Measurements from ENCODE around the gene KIAA1328. TPM values are rescaled to one million over a fixed set of nuclear protein-coding genes. Genes with fewer than 3 reads are reported as not detected.

KIAA1328 gene
- total RNA-seq, 3 donors from 2014 or later = 17.4 to 36.1 (median 25.6) TPM

DNA sequence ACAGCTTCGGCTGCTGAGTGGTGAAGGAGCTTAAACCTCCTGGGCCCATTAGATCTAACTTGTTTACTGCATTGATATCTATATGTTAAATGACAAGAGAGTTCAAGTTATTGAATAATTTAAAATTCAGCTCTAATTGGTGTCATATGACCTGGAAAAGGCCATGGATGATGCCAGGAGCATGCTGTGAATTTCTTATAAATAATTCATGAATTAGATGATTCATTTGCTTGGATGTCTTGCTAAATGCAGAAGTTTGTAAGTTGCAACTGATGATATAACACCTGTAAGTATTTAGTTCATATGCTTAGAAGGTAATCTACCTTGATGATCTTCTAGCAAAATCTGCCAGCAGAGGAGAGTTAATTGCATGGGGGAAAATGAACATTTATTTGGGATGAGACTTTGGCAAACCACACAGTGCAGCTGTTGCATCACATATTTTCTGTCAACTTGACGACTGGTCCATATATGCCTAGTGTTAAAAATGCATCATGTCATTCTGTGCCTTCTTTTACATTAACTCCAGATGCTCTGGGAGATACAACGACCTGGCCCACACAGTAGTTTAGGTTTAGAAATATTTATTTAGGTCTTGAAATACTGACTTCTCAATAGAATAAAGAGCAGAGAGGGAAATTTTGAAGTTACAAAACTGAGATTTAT is 226.3 kb downstream of the KIAA1328 start:
- H3K4me3 ChIP-seq = no peak overlapping the region
- no peak for TF ChIP-seq POLR2A (IDR thresholded peaks at IDR 0.05)
- intact Hi-C loops (cut with DNase I; ENCODE audit: low total_unique reads) = loop anchor here (10.0 kb wide), 1 partner anchor 50 kb away; no protein-coding TSS in a partner anchor
- H3K4me1 ChIP-seq = no peaks in the 10 kb centered on the region
- H3K36me3 ChIP-seq = no peaks in the 10 kb centered on the region
- no peak for DNase-seq (ENCODE audit: low spot score in 2 of 2)
- H3K27ac ChIP-seq = no peak overlapping the region
- no peaks in the 10 kb centered on the region for H3K27me3 ChIP-seq
- no peaks in the 10 kb centered on the region for H3K9me3 ChIP-seq

DNA sequence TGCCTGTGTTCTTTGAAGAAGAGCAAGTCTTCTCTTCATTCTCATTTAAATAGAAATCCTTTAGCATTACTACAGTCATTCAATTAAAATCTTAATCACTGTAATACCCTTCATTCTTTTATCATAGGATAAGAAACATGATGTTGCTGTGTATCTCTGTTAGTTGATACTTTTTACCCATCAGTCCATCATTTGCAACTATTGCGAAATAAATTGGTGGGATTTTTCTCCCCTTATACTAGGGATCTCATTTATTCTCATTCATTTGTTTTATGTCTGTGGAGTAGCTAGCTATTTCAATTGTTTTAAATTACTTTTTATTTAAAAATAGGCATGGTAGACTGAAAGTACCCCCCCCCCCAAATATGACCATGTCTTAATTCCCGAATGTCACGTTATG is 235.3 kb downstream of the KIAA1328 start:
- intact Hi-C loops (cut with DNase I; ENCODE audit: low total_unique reads) = no loop called here
- Histone ChIP-seq H3K4me1 (no peaks in the 10 kb centered on the region), H3K36me3 (no peaks in the 10 kb centered on the region), H3K9me3 (no peaks in the 10 kb centered on the region), H3K4me3 (no peak overlapping the region), H3K27ac (no peak overlapping the region), H3K27me3 (no peaks in the 10 kb centered on the region)
- DNase-seq (ENCODE audit: low spot score in 2 of 2) = no peak
- TF ChIP-seq POLR2A (IDR thresholded peaks at IDR 0.05) = no peak
- TF ChIP-seq, protein P1, sequence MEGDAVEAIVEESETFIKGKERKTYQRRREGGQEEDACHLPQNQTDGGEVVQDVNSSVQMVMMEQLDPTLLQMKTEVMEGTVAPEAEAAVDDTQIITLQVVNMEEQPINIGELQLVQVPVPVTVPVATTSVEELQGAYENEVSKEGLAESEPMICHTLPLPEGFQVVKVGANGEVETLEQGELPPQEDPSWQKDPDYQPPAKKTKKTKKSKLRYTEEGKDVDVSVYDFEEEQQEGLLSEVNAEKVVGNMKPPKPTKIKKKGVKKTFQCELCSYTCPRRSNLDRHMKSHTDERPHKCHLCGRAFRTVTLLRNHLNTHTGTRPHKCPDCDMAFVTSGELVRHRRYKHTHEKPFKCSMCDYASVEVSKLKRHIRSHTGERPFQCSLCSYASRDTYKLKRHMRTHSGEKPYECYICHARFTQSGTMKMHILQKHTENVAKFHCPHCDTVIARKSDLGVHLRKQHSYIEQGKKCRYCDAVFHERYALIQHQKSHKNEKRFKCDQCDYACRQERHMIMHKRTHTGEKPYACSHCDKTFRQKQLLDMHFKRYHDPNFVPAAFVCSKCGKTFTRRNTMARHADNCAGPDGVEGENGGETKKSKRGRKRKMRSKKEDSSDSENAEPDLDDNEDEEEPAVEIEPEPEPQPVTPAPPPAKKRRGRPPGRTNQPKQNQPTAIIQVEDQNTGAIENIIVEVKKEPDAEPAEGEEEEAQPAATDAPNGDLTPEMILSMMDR (IDR thresholded peaks at IDR 0.05) = no peak
- TF ChIP-seq POLR2AphosphoS5 (IDR thresholded peaks at IDR 0.05) = no peak

DNA sequence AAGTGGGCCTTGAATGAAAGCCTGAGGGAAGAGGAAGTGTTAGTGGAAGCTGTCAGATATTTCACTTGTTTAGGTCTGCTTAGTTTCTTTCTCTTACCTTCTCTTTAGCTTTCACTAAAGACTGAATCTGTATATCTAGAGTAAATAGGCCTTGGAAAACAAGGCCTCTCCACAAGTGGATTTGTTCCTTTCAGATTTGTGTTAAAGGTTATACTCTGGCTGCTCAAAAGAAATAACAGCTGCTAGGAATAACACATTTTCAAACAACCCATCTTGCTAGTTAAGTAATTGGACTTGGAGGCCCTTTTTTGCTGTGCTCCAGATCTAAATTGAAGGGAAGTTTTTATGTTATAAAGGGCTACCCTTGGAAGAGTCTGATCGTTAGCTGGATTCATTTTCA is 236.3 kb downstream of the KIAA1328 start:
- no peak overlapping the region for H3K27ac ChIP-seq
- H3K36me3 ChIP-seq = no peaks in the 10 kb centered on the region
- no peak overlapping the region for H3K4me3 ChIP-seq
- H3K27me3 ChIP-seq = no peaks in the 10 kb centered on the region
- DNase-seq (ENCODE audit: low spot score in 2 of 2) = no peak
- TF ChIP-seq POLR2A (IDR thresholded peaks at IDR 0.05) = no peak
- TF ChIP-seq, protein P1 (IDR thresholded peaks at IDR 0.05) = no peak
- no peak for TF ChIP-seq POLR2AphosphoS5 (IDR thresholded peaks at IDR 0.05)
- no peaks in the 10 kb centered on the region for H3K9me3 ChIP-seq
- intact Hi-C loops (cut with DNase I; ENCODE audit: low total_unique reads) = no loop called here
- no peaks in the 10 kb centered on the region for H3K4me1 ChIP-seq

DNA sequence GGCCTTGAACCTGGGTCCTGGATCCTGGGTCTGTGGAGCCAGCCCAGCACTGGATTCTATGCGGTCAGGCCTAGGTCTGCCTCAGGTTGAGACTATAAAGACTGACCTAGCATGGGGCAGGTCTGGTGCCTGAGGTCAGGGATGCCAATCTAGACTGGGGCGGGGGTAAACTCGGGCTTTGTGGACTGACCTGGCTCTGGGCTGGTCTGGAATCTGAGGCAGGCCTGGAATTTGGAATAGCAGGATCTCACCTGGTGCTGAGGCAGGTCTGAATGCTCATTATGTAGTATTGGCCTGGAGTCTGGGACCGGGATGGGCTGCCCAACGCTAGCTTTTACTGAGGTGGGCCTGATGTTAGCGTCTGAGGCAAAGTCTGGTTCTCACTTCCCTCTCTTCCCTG is 256.0 kb downstream of the KIAA1328 start:
- Histone ChIP-seq H3K4me1 (no peaks in the 10 kb centered on the region), H3K27ac (no peak overlapping the region), H3K4me3 (no peak overlapping the region), H3K27me3 (no peaks in the 10 kb centered on the region), H3K36me3 (no peaks in the 10 kb centered on the region), H3K9me3 (peaks cover 0 to 6% of the 10 kb centered on the region in 2 donors)
- TF ChIP-seq POLR2AphosphoS5 (IDR thresholded peaks at IDR 0.05) (no peak), POLR2A (IDR thresholded peaks at IDR 0.05) (no peak)
- TF ChIP-seq, protein P1 (IDR thresholded peaks at IDR 0.05) = no peak
- DNase-seq (ENCODE audit: low spot score in 2 of 2) = no peak
- intact Hi-C loops (cut with DNase I; ENCODE audit: low total_unique reads) = no loop called here

DNA sequence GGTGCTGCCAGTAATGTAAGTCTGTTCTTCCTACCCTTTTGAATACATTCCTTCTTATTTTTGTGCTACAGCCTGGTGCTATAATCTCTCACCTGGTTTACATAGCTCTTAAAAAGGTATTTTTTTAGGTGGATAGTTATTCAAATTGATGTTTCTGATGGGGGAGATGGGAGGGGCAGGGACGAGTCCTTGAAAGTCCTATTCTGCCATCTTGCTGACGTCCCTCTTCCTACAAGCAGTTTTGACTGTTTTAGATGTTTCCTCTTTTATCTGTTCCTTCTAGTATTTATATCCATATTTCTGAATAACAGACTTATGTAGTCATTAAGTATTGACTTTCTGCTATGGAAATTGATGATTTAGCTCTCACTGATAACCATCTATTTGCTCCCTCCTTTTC is 256.4 kb downstream of the KIAA1328 start:
- intact Hi-C loops (cut with DNase I; ENCODE audit: low total_unique reads) = no loop called here
- H3K27me3 ChIP-seq = no peaks in the 10 kb centered on the region
- no peaks in the 10 kb centered on the region for H3K36me3 ChIP-seq
- TF ChIP-seq POLR2AphosphoS5 (IDR thresholded peaks at IDR 0.05) = no peak
- TF ChIP-seq POLR2A (IDR thresholded peaks at IDR 0.05) = no peak
- TF ChIP-seq, protein P1 (IDR thresholded peaks at IDR 0.05) = no peak
- H3K4me3 ChIP-seq = no peak overlapping the region
- H3K4me1 ChIP-seq = no peaks in the 10 kb centered on the region
- peaks cover 0 to 3% of the 10 kb centered on the region in 2 donors for H3K9me3 ChIP-seq
- DNase-seq (ENCODE audit: low spot score in 2 of 2) = no peak
- H3K27ac ChIP-seq = no peak overlapping the region
